GM12878 (cell line): ENCODE measurements around the gene DUSP10. TPM values are rescaled to one million over a fixed set of nuclear protein-coding genes. Genes with fewer than 3 reads are reported as not detected.

Experiments
- ATAC-seq: fragments of 200-7000 bp; cut with Tn5 transposase; 3 replicates; pipeline ENCODE4 v1.9.1; 2020; ENCODE audit warnings: mild to moderate bottlenecking, moderate library complexity
- BruUV-seq: library from RNA; stranded (reverse); fragments of 400-500 nt; replicated peaks from 2 replicates; lab custom pipeline; 2021; lab: Mats Ljungman, UMichigan
- CTCF ChIA-PET: fragments of 300-600 bp; sonication (Branson Sonifier 250); formaldehyde crosslinking; extraction: SDS; loops from one replicate; lab custom pipeline; 2021; ENCODE audit warnings: inconsistent platforms; lab: Yijun Ruan, JAX
- POLR2A ChIA-PET: fragments of 350-600 bp; formaldehyde crosslinking; extraction: SDS; loops from one replicate; lab custom pipeline; 2021; ENCODE audit warnings: inconsistent platforms; lab: Charles Lee
- RAD21 ChIA-PET: fragments of 300-600 bp; sonication (Branson Sonifier 250); formaldehyde crosslinking; loops from one replicate; lab custom pipeline; 2023; ENCODE audit warnings: antibody characterized with exemption; ENCODE audit not compliant: unreplicated experiment; lab: Charles Lee
- SMC1A ChIA-PET: fragments of 300-600 bp; sonication (Branson Sonifier 250); formaldehyde crosslinking; loops from one replicate; lab custom pipeline; 2023; ENCODE audit not compliant: unreplicated experiment, uncharacterized antibody; lab: Charles Lee
- DNase-seq: peaks from one replicate; pipeline ENCODE4 v3.0.0-alpha.2; 2011; ENCODE audit warnings: low read depth, low spot score
- FAIRE-seq: peaks from 3 replicates; lab custom pipeline; 2011; peaks lifted over from hg19 to GRCh38; lab: Jason Lieb, UNC
- H2AFZ ChIP-seq: 2 replicates; pipeline ENCODE4 v1.6.0; 2011; ENCODE audit warnings: low read depth, low read length, control low read depth; ENCODE audit not compliant: control insufficient read depth
- H3K27ac ChIP-seq: 2 replicates; pipeline ENCODE4 v1.5.1; 2011; ENCODE audit warnings: control low read depth; ENCODE audit not compliant: control insufficient read depth, insufficient read depth
- H3K27me3 ChIP-seq, 2 experiments: replicated peaks in 1 of 2; 2 replicates each; pipeline versions ENCODE4 v1.6.0 to v1.6.1; 2011; ENCODE audit warnings: low read length in 1 of 2; ENCODE audit not compliant: control insufficient read depth in 2 of 2, insufficient read depth in 2 of 2
- H3K36me3 ChIP-seq, 2 experiments: 2 replicates each; pipeline ENCODE4 v1.5.1; 2011; ENCODE audit warnings: low read length in 1 of 2; ENCODE audit not compliant: control insufficient read depth in 2 of 2, insufficient read depth in 2 of 2
- H3K4me1 ChIP-seq: 2 replicates; pipeline ENCODE4 v1.6.1; 2011; ENCODE audit warnings: mild to moderate bottlenecking, low read length, moderate library complexity, mixed read lengths; ENCODE audit not compliant: control insufficient read depth, insufficient read depth
- H3K4me2 ChIP-seq: 2 replicates; pipeline ENCODE4 v1.6.0; 2011; ENCODE audit warnings: control low read depth; ENCODE audit not compliant: control insufficient read depth, insufficient read depth
- H3K4me3 ChIP-seq: fragments of 200-600 bp; sonication (generic); 2 replicates; pipeline ENCODE4 v1.5.1; 2016
- H3K79me2 ChIP-seq: 2 replicates; pipeline ENCODE4 v1.6.0; 2011; ENCODE audit warnings: low read length; ENCODE audit not compliant: control insufficient read depth, insufficient read depth
- H3K9ac ChIP-seq: 2 replicates; pipeline ENCODE4 v1.8.0; 2011; ENCODE audit warnings: low read length, control low read depth, mixed read lengths; ENCODE audit not compliant: control insufficient read depth, insufficient read depth
- H3K9me3 ChIP-seq: replicated peaks from 3 replicates; pipeline ENCODE4 v1.5.1; 2011; ENCODE audit warnings: mild to moderate bottlenecking, low read length; ENCODE audit not compliant: control insufficient read depth, insufficient read depth
- H4K20me1 ChIP-seq: 2 replicates; pipeline ENCODE4 v1.6.0; 2011; ENCODE audit not compliant: control insufficient read depth, insufficient read depth
- BHLHE40 ChIP-seq, 2 experiments: fragments of 450-650 bp in 1 of 2; IDR thresholded peaks; 2 replicates each; pipeline ENCODE4 v1.6.1; 2011 to 2017; ENCODE audit warnings: low read depth in 2 of 2, borderline replicate concordance in 1 of 2, improper control_type of control experiment in 1 of 2, low read length in 1 of 2, mild to moderate bottlenecking in 1 of 2
- CHD1 ChIP-seq: IDR thresholded peaks from 2 replicates; pipeline ENCODE4 v1.6.1; 2012; ENCODE audit warnings: low read depth, low read length, improper control_type of control experiment
- CREM ChIP-seq: IDR thresholded peaks from 2 replicates; pipeline ENCODE4 v1.6.1; 2014; ENCODE audit warnings: antibody characterized with exemption, low read depth
- FOS ChIP-seq: IDR thresholded peaks from 3 replicates; pipeline ENCODE4 v1.6.1; 2011; ENCODE audit warnings: borderline replicate concordance; ENCODE audit not compliant: insufficient read length; ENCODE audit errors: extremely low read depth
- HDAC6 ChIP-seq: fragments of 200-600 bp; sonication (generic); IDR thresholded peaks from one replicate; pipeline ENCODE4 v1.8.0; 2017; ENCODE audit warnings: antibody characterized with exemption; ENCODE audit not compliant: unreplicated experiment
- MEF2A ChIP-seq: IDR thresholded peaks from 2 replicates; pipeline ENCODE4 v1.6.1; 2011; ENCODE audit warnings: low read depth, mild to moderate bottlenecking, low read length, moderate library complexity; ENCODE audit not compliant: insufficient read depth
- PAX5 ChIP-seq: IDR thresholded peaks from 2 replicates; pipeline ENCODE4 v1.6.1; 2011; ENCODE audit warnings: low read depth, low read length, borderline replicate concordance
- POLR2AphosphoS5 ChIP-seq: IDR thresholded peaks from 2 replicates; pipeline ENCODE4 v1.6.1; 2011; ENCODE audit warnings: mild to moderate bottlenecking, low read length, inconsistent platforms
- POU2F2 ChIP-seq: IDR thresholded peaks from 3 replicates; pipeline ENCODE4 v1.6.1; 2011; ENCODE audit warnings: low read depth, mild to moderate bottlenecking, low read length, borderline replicate concordance
- RELB ChIP-seq: fragments of 450-650 bp; IDR thresholded peaks from 2 replicates; pipeline ENCODE4 v1.6.1; 2017; ENCODE audit warnings: low read depth, mild to moderate bottlenecking, moderate library complexity
- USF1 ChIP-seq: IDR thresholded peaks from 2 replicates; pipeline ENCODE4 v1.6.1; 2011; ENCODE audit warnings: borderline replicate concordance, low read depth, mild to moderate bottlenecking, moderate library complexity, mixed read lengths, low read length; ENCODE audit not compliant: insufficient read depth; ENCODE audit errors: extremely low read length
- ZBTB4 ChIP-seq: fragments of 450-650 bp; formaldehyde crosslinking; IDR thresholded peaks from 2 replicates; pipeline ENCODE4 v1.4.0; 2022; ENCODE audit warnings: mild to moderate bottlenecking, moderate library complexity
- WGBS: methylation state at CpG from one replicate; pipeline ENCODE4 v1.1.6; 2016; ENCODE audit warnings: low lambda C conversion rate; ENCODE audit not compliant: insufficient replicate concordance, insufficient coverage; ENCODE audit errors: missing lambda C conversion rate; 5-methylcytosine and 5-hydroxymethylcytosine counted together
- in situ Hi-C: fragments of 300-500 bp; cut with MboI; formaldehyde crosslinking; loops from 9 replicates; pipeline ENCODE4 v1.14.3; 2018; ENCODE audit warnings: mixed read lengths
- intact Hi-C: fragments of 100-400 bp; cut with micrococcal nuclease; formaldehyde crosslinking; loops from one replicate; pipeline ENCODE4 v1.14.2; 2022; ENCODE audit not compliant: unreplicated experiment
- polyA plus RNA-seq, 11 experiments: library from polyadenylated mRNA; depleted of rRNA in 4 of 11; unstranded in 6 of 11; stranded (reverse) in 5 of 11; fragments of >200 nt; fragmentation: Nextera tagmentation in 4 of 11; fragmentation: Illumina TruSeq in 1 of 11; extraction: Ambion mirVana in 4 of 11; extraction: Trizol in 1 of 11; gene quantifications; 1 replicate in 1 of 11; 2 replicates in 10 of 11; pipeline versions ENCODE4 v1.2.1 to v1.2.3, GENCODE V29; 2011 to 2016; ENCODE audit warnings: inconsistent platforms in 2 of 11, missing spikeins in 2 of 11, low read depth in 1 of 11
- total RNA-seq, 4 experiments: library from RNA; depleted of rRNA in 3 of 4; stranded (reverse); fragments of >200 nt in 3 of 4; fragmentation: Illumina TruSeq in 1 of 4; extraction: Trizol in 1 of 4; gene quantifications; 2 replicates each; pipeline versions ENCODE4 v1.2.1 to v1.2.3, GENCODE V29; 2013 to 2021
- TF ChIP-seq, protein P1 (sequence below): IDR thresholded peaks from 2 replicates; pipeline ENCODE4 v1.6.1; 2011; ENCODE audit warnings: mild to moderate bottlenecking, low read depth, low read length, moderate library complexity; ENCODE audit not compliant: insufficient replicate concordance

The DUSP10 gene
- total and polyA plus RNA-seq, 10 of the 15 experiments (the other 5 are each of a cell fraction or from before 2014, with no cell fraction given), result 20.3 to 38.4 (median 27.8) TPM

GRCh38 chr1:221670081-221670480 is 71.8 kb downstream of the DUSP10 start:
- Histone ChIP-seq H3K27me3 (no peaks in the 10 kb centered on the region), H3K9ac (no peak overlapping the region), H3K4me1 (peaks cover 4% of the 10 kb centered on the region; the same call in 1 of the 2 replicates), H3K79me2 (no peaks in the 10 kb centered on the region), H3K9me3 (no peaks in the 10 kb centered on the region), H3K36me3 (no peaks in the 10 kb centered on the region), H4K20me1 (no peaks in the 10 kb centered on the region), H3K4me3 (no peak overlapping the region), H2AFZ (no peak overlapping the region), H3K4me2 (no peak overlapping the region), H3K27ac (no peak overlapping the region)
- ChIA-PET CTCF (interaction anchor here (0.6 to 2.0 kb wide), 4 partner anchors 9 to 37 kb away, joined by 3 to 6 read pairs (median 4); no protein-coding TSS in a partner anchor), POLR2A (no interaction called here), RAD21 (interaction anchor here (0.8 to 1.0 kb wide), 2 partner anchors 12 to 25 kb away, joined by 3 read pairs; no protein-coding TSS in a partner anchor), SMC1A (interaction anchor here (1.0 to 2.7 kb wide), 12 partner anchors 10 to 127 kb away, joined by 3 to 7 read pairs (median 4); no protein-coding TSS in a partner anchor)
- BruUV-seq, result no TSS peak
- intact Hi-C loops, result no loop called here
- FAIRE-seq (no peak), DNase-seq (no peak), ATAC-seq (no peak)
- WGBS, result 100% methylated on average over 2 of the region's 2 CpGs
- TF ChIP-seq CHD1 (no peak), MEF2A (no peak), CREM (no peak), ZBTB4 (CRISPR knock-in tag) (no peak), POLR2AphosphoS5 (no peak), RELB (no peak), FOS (no peak), POU2F2 (no peak), PAX5 (no peak), BHLHE40 (IDR thresholded peaks at IDR 0.05; ENCODE audit: borderline replicate concordance in 1 of 2, low read depth in 2 of 2, low read length in 1 of 2) (no peak), HDAC6 (no peak), USF1 (no peak)
- TF ChIP-seq, protein P1, sequence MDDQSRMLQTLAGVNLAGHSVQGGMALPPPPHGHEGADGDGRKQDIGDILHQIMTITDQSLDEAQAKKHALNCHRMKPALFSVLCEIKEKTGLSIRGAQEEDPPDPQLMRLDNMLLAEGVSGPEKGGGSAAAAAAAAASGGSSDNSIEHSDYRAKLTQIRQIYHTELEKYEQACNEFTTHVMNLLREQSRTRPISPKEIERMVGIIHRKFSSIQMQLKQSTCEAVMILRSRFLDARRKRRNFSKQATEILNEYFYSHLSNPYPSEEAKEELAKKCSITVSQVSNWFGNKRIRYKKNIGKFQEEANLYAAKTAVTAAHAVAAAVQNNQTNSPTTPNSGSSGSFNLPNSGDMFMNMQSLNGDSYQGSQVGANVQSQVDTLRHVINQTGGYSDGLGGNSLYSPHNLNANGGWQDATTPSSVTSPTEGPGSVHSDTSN, result no peak
- in situ Hi-C loops, result no loop called here
